Activated T-cell treated with anti-CD3 and anti-CD28 coated beads, Interleukin-2, amount 50 U/mL, for 72 hours (primary cell): ENCODE results near the gene REPS2. TPM values are rescaled to one million over a fixed set of nuclear protein-coding genes. Genes with fewer than 3 reads are reported as not detected.

Source experiments
- ATAC-seq, 2 donors: fragments of 150-1000 bp; cut with Tn5 transposase; replicated peaks in 1 of 2; 2 replicates each; pipeline ENCODE4 v1.10.0; 2021; ENCODE audit warnings: moderate library complexity in 2 of 2, mild to moderate bottlenecking in 1 of 2
- DNase-seq, 2 donors: peaks; one replicate each; pipeline ENCODE4 v3.0.0; 2021 to 2022; ENCODE audit warnings: mixed read lengths in 1 of 2
- H3K27ac Mint-ChIP-seq: one replicate; pipeline ENCODE4 v1.8.0; 2022; ENCODE audit warnings: mild to moderate bottlenecking, moderate library complexity, mixed read lengths
- H3K27me3 Mint-ChIP-seq: one replicate; pipeline ENCODE4 v1.8.0; 2022; ENCODE audit warnings: low read depth, mixed read lengths
- H3K36me3 Mint-ChIP-seq, 2 donors: one replicate each; pipeline ENCODE4 v1.8.0; 2022; ENCODE audit warnings: mixed read lengths in 2 of 2, mild to moderate bottlenecking in 1 of 2; ENCODE audit not compliant: insufficient read depth in 2 of 2
- H3K4me1 Mint-ChIP-seq: one replicate; pipeline ENCODE4 v1.8.0; 2022; ENCODE audit warnings: low read depth, mixed read lengths
- H3K4me3 Mint-ChIP-seq, 2 donors: one replicate each; pipeline ENCODE4 v1.8.0; 2022; ENCODE audit warnings: mild to moderate bottlenecking in 2 of 2, mixed read lengths in 2 of 2, moderate library complexity in 2 of 2
- H3K9me3 Mint-ChIP-seq, 2 donors: one replicate each; pipeline ENCODE4 v1.8.0; 2022; ENCODE audit warnings: mixed read lengths in 2 of 2
- total RNA-seq, 2 donors: library from RNA; stranded (reverse); gene quantifications; one replicate each; pipeline ENCODE4 v1.2.3, GENCODE V29; 2022

The REPS2 gene
- total RNA-seq, 2 donors from 2014 or later: 0.39 to 0.67 TPM

- ATAC-seq: peak in 1 of 2 donors; percentile 19
- Mint-ChIP-seq H3K27me3 (peaks cover 28% of the 10 kb centered on the region), H3K4me3 (no peak overlapping the region), H3K36me3 (peaks cover 0 to 3% of the 10 kb centered on the region in 2 donors), H3K9me3 (peaks cover 0 to 1% of the 10 kb centered on the region in 2 donors), H3K27ac (no peak overlapping the region), H3K4me1 (no peaks in the 10 kb centered on the region)
- DNase-seq: peak in 1 of 2 donors; percentile 0
These were observed 152.2 kb downstream of the REPS2 start for GRCh38 chrX:17098516-17099247.

GRCh38 chrX:17104433-17104832, 158.0 kb downstream of the REPS2 start:
- no peaks in the 10 kb centered on the region for H3K9me3 Mint-ChIP-seq
- H3K4me1 Mint-ChIP-seq: no peaks in the 10 kb centered on the region
- H3K4me3 Mint-ChIP-seq: no peak overlapping the region
- no peaks in the 10 kb centered on the region for H3K36me3 Mint-ChIP-seq
- no peak for ATAC-seq
- DNase-seq: no peak
- no peak overlapping the region for H3K27ac Mint-ChIP-seq
- peaks cover 8% of the 10 kb centered on the region for H3K27me3 Mint-ChIP-seq

GRCh38 chrX:17120816-17121215, 174.4 kb downstream of the REPS2 start:
- Mint-ChIP-seq H3K27ac (no peak overlapping the region), H3K36me3 (no peaks in the 10 kb centered on the region), H3K9me3 (peaks cover 0 to 1% of the 10 kb centered on the region in 2 donors), H3K4me3 (no peak overlapping the region), H3K4me1 (no peaks in the 10 kb centered on the region), H3K27me3 (no peaks in the 10 kb centered on the region)
- DNase-seq: no peak
- ATAC-seq: no peak

- ATAC-seq: peak in 1 of 2 donors; percentile 42
- DNase-seq: no peak
- H3K4me1 Mint-ChIP-seq: no peaks in the 10 kb centered on the region
- no peaks in the 10 kb centered on the region for H3K36me3 Mint-ChIP-seq
- H3K4me3 Mint-ChIP-seq: no peak overlapping the region
- peaks cover 0 to 2% of the 10 kb centered on the region in 2 donors for H3K9me3 Mint-ChIP-seq
- no peak overlapping the region for H3K27ac Mint-ChIP-seq
- peaks cover 34% of the 10 kb centered on the region for H3K27me3 Mint-ChIP-seq
These were observed 207.5 kb downstream of the REPS2 start for GRCh38 chrX:17154001-17154400.

- DNase-seq (no peak), ATAC-seq (no peak)
- no peak overlapping the region for H3K27ac Mint-ChIP-seq
- no peak overlapping the region for H3K4me3 Mint-ChIP-seq
- peaks cover 27% of the 10 kb centered on the region for H3K27me3 Mint-ChIP-seq
- no peaks in the 10 kb centered on the region for H3K4me1 Mint-ChIP-seq
- peaks cover 1 to 2% of the 10 kb centered on the region in 2 donors for H3K36me3 Mint-ChIP-seq
- H3K9me3 Mint-ChIP-seq: peaks cover 9 to 11% of the 10 kb centered on the region in 2 donors
These were observed 214.5 kb downstream of the REPS2 start for GRCh38 chrX:17160975-17161374.

- DNase-seq (no peak), ATAC-seq (no peak)
- Mint-ChIP-seq H3K27me3 (peaks cover 27% of the 10 kb centered on the region), H3K4me1 (no peaks in the 10 kb centered on the region), H3K27ac (no peak overlapping the region), H3K4me3 (no peak overlapping the region), H3K9me3 (peaks cover 9 to 11% of the 10 kb centered on the region in 2 donors), H3K36me3 (peaks cover 1 to 2% of the 10 kb centered on the region in 2 donors)
These were observed 215.5 kb downstream of the REPS2 start for GRCh38 chrX:17161991-17162390.

GRCh38 chrX:17164079-17164478, 217.6 kb downstream of the REPS2 start:
- DNase-seq: no peak
- Mint-ChIP-seq H3K27ac (no peak overlapping the region), H3K4me3 (no peak overlapping the region), H3K4me1 (no peaks in the 10 kb centered on the region), H3K9me3 (peaks cover 11% of the 10 kb centered on the region in 2 donors), H3K36me3 (peaks cover 1 to 2% of the 10 kb centered on the region in 2 donors), H3K27me3 (peaks cover 16% of the 10 kb centered on the region)
- ATAC-seq: no peak

- H3K27ac Mint-ChIP-seq: no peak overlapping the region
- DNase-seq: no peak
- H3K4me3 Mint-ChIP-seq: no peak overlapping the region
- peaks cover 8% of the 10 kb centered on the region for H3K27me3 Mint-ChIP-seq
- ATAC-seq: peak in 1 of 2 donors; percentile 35
- peaks cover 1 to 2% of the 10 kb centered on the region in 2 donors for H3K36me3 Mint-ChIP-seq
- no peaks in the 10 kb centered on the region for H3K4me1 Mint-ChIP-seq
- peaks cover 11% of the 10 kb centered on the region in 2 donors for H3K9me3 Mint-ChIP-seq
These were observed 218.5 kb downstream of the REPS2 start for GRCh38 chrX:17164941-17165340.

- H3K4me1 Mint-ChIP-seq: no peaks in the 10 kb centered on the region
These were observed 221.5 kb downstream of the REPS2 start for GRCh38 chrX:17167915-17168314.

GRCh38 chrX:17170973-17171372, 224.5 kb downstream of the REPS2 start:
- Mint-ChIP-seq H3K4me3 (no peak overlapping the region), H3K27me3 (no peaks in the 10 kb centered on the region), H3K27ac (no peak overlapping the region), H3K36me3 (no peaks in the 10 kb centered on the region), H3K9me3 (peaks cover 0 to 1% of the 10 kb centered on the region in 2 donors), H3K4me1 (no peaks in the 10 kb centered on the region)
- ATAC-seq: no peak
- no peak for DNase-seq

More at GRCh38 chrX:17167915-17168314, 221.5 kb downstream of the REPS2 start:
- Mint-ChIP-seq H3K27me3 (no peaks in the 10 kb centered on the region), H3K9me3 (peaks cover 2 to 4% of the 10 kb centered on the region in 2 donors), H3K27ac (no peak overlapping the region), H3K36me3 (peaks cover 0 to 1% of the 10 kb centered on the region in 2 donors), H3K4me3 (no peak overlapping the region)
- no peak for DNase-seq
- no peak for ATAC-seq

GRCh38 chrX:17174671-17175070, 228.2 kb downstream of the REPS2 start:
- no peak for ATAC-seq

GRCh38 chrX:17182317-17182716, 235.9 kb downstream of the REPS2 start:
- ATAC-seq (no peak), DNase-seq (no peak)
- H3K27me3 Mint-ChIP-seq: peaks cover 6% of the 10 kb centered on the region
- no peaks in the 10 kb centered on the region for H3K4me1 Mint-ChIP-seq
- no peaks in the 10 kb centered on the region for H3K36me3 Mint-ChIP-seq
- H3K27ac Mint-ChIP-seq: no peak overlapping the region
- H3K4me3 Mint-ChIP-seq: no peak overlapping the region
- H3K9me3 Mint-ChIP-seq: no peaks in the 10 kb centered on the region

More at GRCh38 chrX:17174671-17175070, 228.2 kb downstream of the REPS2 start:
- H3K4me3 Mint-ChIP-seq: no peak overlapping the region
- H3K4me1 Mint-ChIP-seq: no peaks in the 10 kb centered on the region
- no peak overlapping the region for H3K27ac Mint-ChIP-seq
- H3K36me3 Mint-ChIP-seq: no peaks in the 10 kb centered on the region
- no peaks in the 10 kb centered on the region for H3K9me3 Mint-ChIP-seq
- no peaks in the 10 kb centered on the region for H3K27me3 Mint-ChIP-seq
- DNase-seq: no peak

- no peak overlapping the region for H3K27ac Mint-ChIP-seq
- no peaks in the 10 kb centered on the region for H3K4me1 Mint-ChIP-seq
- no peaks in the 10 kb centered on the region for H3K9me3 Mint-ChIP-seq
- no peak overlapping the region for H3K4me3 Mint-ChIP-seq
- ATAC-seq (no peak), DNase-seq (no peak)
- H3K36me3 Mint-ChIP-seq: no peaks in the 10 kb centered on the region
- H3K27me3 Mint-ChIP-seq: peaks cover 6% of the 10 kb centered on the region
These were observed 237.1 kb downstream of the REPS2 start for GRCh38 chrX:17183566-17183965.

GRCh38 chrX:17185431-17185830, 239.0 kb downstream of the REPS2 start:
- no peak overlapping the region for H3K27ac Mint-ChIP-seq
- no peak overlapping the region for H3K4me3 Mint-ChIP-seq
- H3K27me3 Mint-ChIP-seq: peaks cover 6% of the 10 kb centered on the region
- DNase-seq (no peak), ATAC-seq (no peak)
- H3K36me3 Mint-ChIP-seq: peaks cover 0 to 2% of the 10 kb centered on the region in 2 donors
- no peaks in the 10 kb centered on the region for H3K4me1 Mint-ChIP-seq
- peaks cover 0 to 3% of the 10 kb centered on the region in 2 donors for H3K9me3 Mint-ChIP-seq
